HG03095 (cell line): ENCODE data around the gene STX8.

Source experiments
- ATAC-seq: cut with Tn5 transposase; IDR thresholded peaks from one replicate; pipeline ENCODE4 v1.9.1; 2021; ENCODE audit warnings: moderate library complexity; ENCODE audit not compliant: unreplicated experiment

The STX8 gene

GRCh38 chr17:9242983-9243382 is 332.6 kb downstream of the STX8 start:
- no peak for ATAC-seq

- no peak for ATAC-seq
These were observed 333.1 kb downstream of the STX8 start for GRCh38 chr17:9242497-9242881.

- ATAC-seq = no peak
These were observed 333.7 kb downstream of the STX8 start for GRCh38 chr17:9241774-9242496.

GRCh38 chr17:9241371-9241712 is 334.3 kb downstream of the STX8 start:
- no peak for ATAC-seq

GRCh38 chr17:9240659-9241370 is 334.8 kb downstream of the STX8 start:
- ATAC-seq = no peak

GRCh38 chr17:9239793-9240658 is 335.6 kb downstream of the STX8 start:
- peak; percentile 54 for ATAC-seq

- ATAC-seq = no peak
These were observed 336.3 kb downstream of the STX8 start for GRCh38 chr17:9239246-9239792.

GRCh38 chr17:9238340-9239245 is 337.0 kb downstream of the STX8 start:
- ATAC-seq = no peak

- ATAC-seq = no peak
These were observed 337.8 kb downstream of the STX8 start for GRCh38 chr17:9237661-9238301.

GRCh38 chr17:9237053-9237410 is 338.6 kb downstream of the STX8 start:
- no peak for ATAC-seq

- ATAC-seq = no peak
These were observed 339.2 kb downstream of the STX8 start for GRCh38 chr17:9236286-9237052.

- ATAC-seq = no peak
These were observed 340.3 kb downstream of the STX8 start for GRCh38 chr17:9235346-9235745.

GRCh38 chr17:9234389-9234945 is 341.2 kb downstream of the STX8 start:
- no peak for ATAC-seq

GRCh38 chr17:9233761-9234160 is 341.9 kb downstream of the STX8 start:
- no peak for ATAC-seq

GRCh38 chr17:9233271-9233599 is 342.4 kb downstream of the STX8 start:
- ATAC-seq = no peak

- no peak for ATAC-seq
These were observed 342.9 kb downstream of the STX8 start for GRCh38 chr17:9232591-9233270.

GRCh38 chr17:9232155-9232475 is 343.5 kb downstream of the STX8 start:
- ATAC-seq = no peak

- no peak for ATAC-seq
These were observed 344.0 kb downstream of the STX8 start for GRCh38 chr17:9231449-9232154.
